HEK293 (cell line): ENCODE measurements around the gene FXYD3.

Experiments
- CTCF ChIA-PET: fragments of 350-600 bp; formaldehyde crosslinking; extraction: SDS; loops from one replicate; lab custom pipeline; 2021; ENCODE audit warnings: antibody characterized with exemption; lab: Yijun Ruan, JAX
- POLR2A ChIA-PET: fragments of 300-600 bp; formaldehyde crosslinking; extraction: SDS; loops from one replicate; lab custom pipeline; 2020; ENCODE audit warnings: antibody characterized with exemption, inconsistent platforms; lab: Yijun Ruan, JAX
- H3K27ac ChIP-seq: fragments of 200-500 bp; sonication (Bioruptor generic); 2 replicates; pipeline ENCODE4 v1.5.1; 2014; ENCODE audit warnings: low read depth, low read length, control low read depth, inconsistent platforms; ENCODE audit errors: extremely low read depth
- H3K36me3 ChIP-seq, 2 experiments: fragments of 200-500 bp in 1 of 2; sonication (Bioruptor generic) in 1 of 2; 1 replicate in 1 of 2; 2 replicates in 1 of 2; pipeline ENCODE4 v1.5.1; 2014 to 2017; ENCODE audit warnings: inconsistent platforms in 2 of 2, low read length in 2 of 2; ENCODE audit not compliant: control insufficient read depth in 2 of 2, insufficient read depth in 1 of 2
- H3K4me1 ChIP-seq: fragments of 200-500 bp; sonication (Bioruptor generic); 2 replicates; pipeline ENCODE4 v1.5.1; 2014; ENCODE audit warnings: mild to moderate bottlenecking, low read length, inconsistent platforms; ENCODE audit not compliant: control insufficient read depth, insufficient read depth
- H3K4me3 ChIP-seq: 2 replicates; pipeline ENCODE4 v1.5.1; 2011; ENCODE audit warnings: low read depth, mild to moderate bottlenecking, control low read depth, low read length, moderate library complexity
- H3K9me3 ChIP-seq: fragments of 200-500 bp; sonication (Bioruptor generic); 2 replicates; pipeline ENCODE4 v1.5.1; 2014; ENCODE audit warnings: low read depth, low read length, inconsistent platforms; ENCODE audit not compliant: control insufficient read depth, insufficient read depth
- AEBP2 ChIP-seq: fragments of 450-650 bp; formaldehyde crosslinking; IDR thresholded peaks from 2 replicates; pipeline ENCODE4 v1.5.1; 2016; ENCODE audit warnings: missing biosample characterization, missing genetic modification characterization, borderline replicate concordance
- INSM2 ChIP-seq: fragments of 450-650 bp; formaldehyde crosslinking; IDR thresholded peaks from 2 replicates; pipeline ENCODE4 v1.5.1; 2016; ENCODE audit warnings: missing biosample characterization, missing genetic modification characterization
- KLF9 ChIP-seq: fragments of 450-650 bp; formaldehyde crosslinking; IDR thresholded peaks from 2 replicates; pipeline ENCODE4 v1.5.1; 2016; ENCODE audit warnings: missing biosample characterization, missing genetic modification characterization, low read depth
- MZF1 ChIP-seq: fragments of 450-650 bp; formaldehyde crosslinking; IDR thresholded peaks from 2 replicates; pipeline ENCODE4 v1.5.1; 2017; ENCODE audit warnings: missing biosample characterization, missing genetic modification characterization, borderline replicate concordance
- PRDM1 ChIP-seq: fragments of 450-650 bp; formaldehyde crosslinking; IDR thresholded peaks from 2 replicates; pipeline ENCODE4; 2016; ENCODE audit warnings: missing biosample characterization, missing genetic modification characterization
- PRDM2 ChIP-seq: fragments of 450-650 bp; formaldehyde crosslinking; IDR thresholded peaks from 2 replicates; pipeline ENCODE4 v1.5.1; 2016; ENCODE audit warnings: missing biosample characterization, missing genetic modification characterization, borderline replicate concordance
- ZBTB10 ChIP-seq: fragments of 450-650 bp; formaldehyde crosslinking; IDR thresholded peaks from 2 replicates; pipeline ENCODE4 v1.5.1; 2016; ENCODE audit warnings: missing biosample characterization, missing genetic modification characterization
- ZEB2 ChIP-seq: fragments of 450-650 bp; formaldehyde crosslinking; IDR thresholded peaks from 2 replicates; pipeline ENCODE4 v1.5.1; 2016; ENCODE audit warnings: missing biosample characterization, missing genetic modification characterization
- ZNF112 ChIP-seq: fragments of 450-650 bp; formaldehyde crosslinking; IDR thresholded peaks from 2 replicates; pipeline ENCODE4 v1.5.0; 2017; ENCODE audit warnings: missing biosample characterization, missing genetic modification characterization
- ZNF121 ChIP-seq: fragments of 450-650 bp; formaldehyde crosslinking; IDR thresholded peaks from 2 replicates; pipeline ENCODE4 v1.5.1; 2016; ENCODE audit warnings: missing biosample characterization, missing genetic modification characterization
- ZNF157 ChIP-seq: fragments of 450-650 bp; formaldehyde crosslinking; IDR thresholded peaks from 2 replicates; pipeline ENCODE4 v1.5.1; 2016; ENCODE audit warnings: missing biosample characterization, missing genetic modification characterization
- ZNF18 ChIP-seq: fragments of 450-650 bp; formaldehyde crosslinking; IDR thresholded peaks from 2 replicates; pipeline ENCODE4 v1.5.1; 2016; ENCODE audit warnings: missing biosample characterization, missing genetic modification characterization
- ZNF416 ChIP-seq: fragments of 450-650 bp; formaldehyde crosslinking; IDR thresholded peaks from 2 replicates; pipeline ENCODE4 v1.5.1; 2016; ENCODE audit warnings: missing biosample characterization, missing genetic modification characterization
- ZNF514 ChIP-seq: fragments of 450-650 bp; formaldehyde crosslinking; IDR thresholded peaks from 2 replicates; pipeline ENCODE4 v1.5.1; 2016; ENCODE audit warnings: missing biosample characterization, missing genetic modification characterization
- ZNF677 ChIP-seq: fragments of 450-650 bp; IDR thresholded peaks from 2 replicates; pipeline ENCODE4 v1.5.0; 2018; ENCODE audit warnings: missing biosample characterization, mild to moderate bottlenecking, missing genetic modification characterization, moderate library complexity
- ZNF692 ChIP-seq: fragments of 450-650 bp; formaldehyde crosslinking; IDR thresholded peaks from 2 replicates; pipeline ENCODE4 v1.5.1; 2016; ENCODE audit warnings: missing biosample characterization, missing genetic modification characterization
- ZNF830 ChIP-seq: fragments of 450-650 bp; IDR thresholded peaks from 2 replicates; pipeline ENCODE4 v1.5.0; 2018; ENCODE audit warnings: missing biosample characterization, missing genetic modification characterization, low read depth, mild to moderate bottlenecking, moderate library complexity
- ZSCAN23 ChIP-seq: fragments of 450-650 bp; formaldehyde crosslinking; IDR thresholded peaks from 2 replicates; pipeline ENCODE4 v1.5.1; 2016; ENCODE audit warnings: missing biosample characterization, missing genetic modification characterization

The FXYD3 gene

GRCh38 chr19:35090160-35090505 lies 25.5 kb upstream of the FXYD3 start:
- POLR2A ChIA-PET: no interaction called here
- Histone ChIP-seq H3K4me3 (no peak overlapping the region), H3K27ac (no peak overlapping the region), H3K4me1 (peaks cover 7% of the 10 kb centered on the region), H3K36me3 (no peaks in the 10 kb centered on the region), H3K9me3 (no peaks in the 10 kb centered on the region)
- CTCF ChIA-PET: interaction anchor here (0.6 to 4.9 kb wide), 30 partner anchors 8 to 1146 kb away, joined by 3 to 87 read pairs (median 5); partner anchors contain the start of genes GRAMD1A and LGI4
- TF ChIP-seq PRDM1 (tag by site-specific recombination) (no peak), ZNF416 (tag by site-specific recombination) (0 out of 2 replicates have a peak, but pooled peaks have one; percentile 37), ZNF112 (tag by site-specific recombination) (no peak), PRDM2 (no peak), ZNF677 (tag by site-specific recombination) (no peak), ZBTB10 (0 out of 2 replicates have a peak, but pooled peaks have one; percentile 60), ZNF692 (tag by site-specific recombination) (no peak)

- CTCF ChIA-PET: interaction anchor here (0.6 to 4.9 kb wide), 36 partner anchors 8 to 533 kb away, joined by 3 to 87 read pairs (median 4); partner anchors contain the start of genes FXYD5, GRAMD1A and LGI4
- no peak overlapping the region; the same call in 1 of the 2 replicates for H3K27ac ChIP-seq
- no peak overlapping the region for H3K4me3 ChIP-seq
- H3K9me3 ChIP-seq: no peaks in the 10 kb centered on the region
- POLR2A ChIA-PET: no interaction called here
- H3K4me1 ChIP-seq: peaks cover 7% of the 10 kb centered on the region
- no peaks in the 10 kb centered on the region for H3K36me3 ChIP-seq
- TF ChIP-seq ZSCAN23 (no peak), ZNF830 (no peak), ZNF18 (no peak), INSM2 (tag by site-specific recombination) (no peak), AEBP2 (no peak), KLF9 (tag by site-specific recombination) (no peak), MZF1 (tag by site-specific recombination) (0 out of 2 replicates have a peak, but pooled peaks have one; percentile 21), ZNF157 (tag by site-specific recombination) (no peak), ZNF416 (tag by site-specific recombination) (no peak), ZNF514 (tag by site-specific recombination) (no peak), ZEB2 (tag by site-specific recombination) (0 out of 2 replicates have a peak, but pooled peaks have one; percentile 49), ZNF121 (tag by site-specific recombination) (no peak)
These were observed 25.0 kb upstream of the FXYD3 start for GRCh38 chr19:35090506-35091214.
